GM12874 (cell line): Measurements from ENCODE around the gene AAGAB.

Experiments
- CTCF ChIP-seq: IDR thresholded peaks from 2 replicates; pipeline ENCODE4 v1.5.1; 2011; ENCODE audit warnings: low read depth, mild to moderate bottlenecking, control low read depth, low read length, moderate library complexity; ENCODE audit not compliant: insufficient read depth

The AAGAB gene

GRCh38 chr15:67189326-67190051 lies 65.0 kb downstream of the AAGAB start:
- TF ChIP-seq CTCF, result no peak

- no peak for TF ChIP-seq CTCF
These were observed 65.8 kb downstream of the AAGAB start for GRCh38 chr15:67188551-67189218.

- TF ChIP-seq CTCF, result no peak
These were observed 67.1 kb downstream of the AAGAB start for GRCh38 chr15:67187351-67187854.

GRCh38 chr15:67186688-67187087 lies 67.8 kb downstream of the AAGAB start:
- no peak for TF ChIP-seq CTCF

GRCh38 chr15:67186226-67186649 lies 68.2 kb downstream of the AAGAB start:
- TF ChIP-seq CTCF, result no peak

GRCh38 chr15:67185621-67186225 lies 68.7 kb downstream of the AAGAB start:
- no peak for TF ChIP-seq CTCF

- TF ChIP-seq CTCF, result no peak
These were observed 69.4 kb downstream of the AAGAB start for GRCh38 chr15:67185051-67185450.
